Measurements from ENCODE around the gene RFT1.

The RFT1 gene

GRCh38 chr3:53042651-53043050 is 87.6 kb downstream of the RFT1 start:
- TF ChIP-seq CTCF (IDR thresholded peaks at IDR 0.05; ENCODE audit: low read length, missing control alignments), result no peak
- H3K4me3 ChIP-seq (replicated peaks; ENCODE audit: low read depth, low read length), result no peak overlapping the region
- DNase-seq (ENCODE audit: low read depth), result no peak

- no peak for DNase-seq (ENCODE audit: low read depth)
- no peak overlapping the region for H3K4me3 ChIP-seq (replicated peaks; ENCODE audit: low read depth, low read length)
- no peak for TF ChIP-seq CTCF (IDR thresholded peaks at IDR 0.05; ENCODE audit: low read length, missing control alignments)
Measured at GRCh38 chr3:53040351-53040820, 89.8 kb downstream of the RFT1 start.

GRCh38 chr3:53039376-53039752 is 90.9 kb downstream of the RFT1 start:
- no peak overlapping the region for H3K4me3 ChIP-seq (replicated peaks; ENCODE audit: low read depth, low read length)
- no peak for TF ChIP-seq CTCF (IDR thresholded peaks at IDR 0.05; ENCODE audit: low read length, missing control alignments)
- no peak for DNase-seq (ENCODE audit: low read depth)

- no peak overlapping the region for H3K4me3 ChIP-seq (replicated peaks; ENCODE audit: low read depth, low read length)
- TF ChIP-seq CTCF (IDR thresholded peaks at IDR 0.05; ENCODE audit: low read length, missing control alignments), result no peak
Measured at GRCh38 chr3:53038679-53039375, 91.4 kb downstream of the RFT1 start.

More at GRCh38 chr3:53038679-53039375, 91.4 kb downstream of the RFT1 start:
- DNase-seq (ENCODE audit: low read depth), result no peak

All from fibroblast of pulmonary artery (primary cell).